HepG2 (cell line): Measurements from ENCODE around the gene RAB40A. TPM values are rescaled to one million over a fixed set of nuclear protein-coding genes. Genes with fewer than 3 reads are reported as not detected.
A peak's percentile ranks its signal among the peaks of the same experiment; 100 is the strongest.
"Not testable (repeated sequence)": the region's sequence is repeated elsewhere in the genome, so short reads cannot be mapped to it uniquely, and the experiment has no call there.

Experiments
- ATAC-seq: fragments of 200-7000 bp; cut with Tn5 transposase; 3 replicates; pipeline ENCODE4 v1.9.1; 2020; ENCODE audit warnings: mild to moderate bottlenecking, moderate library complexity
- BruUV-seq: library from RNA; stranded (reverse); fragments of 400-500 nt; replicated peaks from 2 replicates; lab custom pipeline; 2021; lab: Mats Ljungman, UMichigan
- CTCF ChIA-PET: fragments of 300-600 bp; formaldehyde crosslinking; extraction: SDS; loops from one replicate; lab custom pipeline; 2021; ENCODE audit warnings: low total read pairs, inconsistent platforms, low intra/inter-chr PET ratio; lab: Yijun Ruan, JAX
- POLR2A ChIA-PET: fragments of 350-600 bp; sonication (Branson Sonifier 250); formaldehyde crosslinking; loops from one replicate; lab custom pipeline; 2020; ENCODE audit warnings: antibody characterized with exemption, inconsistent platforms; lab: Yijun Ruan, JAX
- DNase-seq: peaks from one replicate; pipeline ENCODE4 v3.0.0-alpha.2; 2015; ENCODE audit warnings: low spot score
- FAIRE-seq: peaks from 3 replicates; lab custom pipeline; 2011; peaks lifted over from hg19 to GRCh38; lab: Jason Lieb, UNC
- H2AFZ ChIP-seq: one replicate; pipeline ENCODE4 v1.6.1; 2011; ENCODE audit warnings: low read length, inconsistent platforms
- H3K27ac ChIP-seq: fragments of 300-600 bp; 3 replicates; pipeline ENCODE4 v1.8.0; 2011; ENCODE audit warnings: mixed run types, mild to moderate bottlenecking, mixed read lengths, low read length, inconsistent platforms; ENCODE audit not compliant: insufficient read depth; ENCODE audit errors: extremely low read length
- H3K27me3 ChIP-seq, 2 experiments: fragments of 200-600 bp in 1 of 2; 2 replicates in 1 of 2; 3 replicates in 1 of 2; pipeline versions ENCODE4 v1.6.0 to v1.8.0; 2011; ENCODE audit warnings: low read length in 2 of 2, mild to moderate bottlenecking in 2 of 2, moderate library complexity in 2 of 2, inconsistent platforms in 1 of 2; ENCODE audit not compliant: insufficient read depth in 2 of 2, control insufficient read depth in 1 of 2
- H3K36me3 ChIP-seq, 2 experiments: fragments of 200-600 bp in 1 of 2; replicated peaks in 1 of 2; 2 replicates in 1 of 2; 3 replicates in 1 of 2; pipeline versions ENCODE4 v1.5.1 to v1.8.0; 2011; ENCODE audit warnings: low read length in 2 of 2, inconsistent platforms in 1 of 2; ENCODE audit not compliant: insufficient read depth in 2 of 2, control insufficient read depth in 1 of 2
- H3K4me1 ChIP-seq: 2 replicates; pipeline ENCODE4 v1.5.1; 2012; ENCODE audit warnings: low read length, inconsistent platforms; ENCODE audit not compliant: insufficient read depth
- H3K4me2 ChIP-seq: 2 replicates; pipeline ENCODE4 v1.6.0; 2011; ENCODE audit warnings: low read depth, low read length, inconsistent platforms
- H3K4me3 ChIP-seq, 3 experiments: fragments of 200-600 bp in 1 of 3; sonication (generic), shearing (Covaris generic) in 1 of 3; replicated peaks in 1 of 3; 2 replicates each; pipeline ENCODE4 v1.5.1; 2011 to 2016; ENCODE audit warnings: low read length in 3 of 3, inconsistent platforms in 2 of 3, low read depth in 2 of 3, mild to moderate bottlenecking in 2 of 3, control low read depth in 1 of 3, mixed read lengths in 1 of 3; ENCODE audit not compliant: insufficient read depth in 1 of 3
- H3K79me2 ChIP-seq: one replicate; pipeline ENCODE4 v1.6.1; 2011; ENCODE audit warnings: low read length, inconsistent platforms; ENCODE audit not compliant: insufficient read depth
- H3K9ac ChIP-seq: 2 replicates; pipeline ENCODE4 v1.6.0; 2011; ENCODE audit warnings: mild to moderate bottlenecking, low read depth, low read length, inconsistent platforms; ENCODE audit not compliant: insufficient read depth
- H3K9me3 ChIP-seq: 2 replicates; pipeline ENCODE4 v1.5.1; 2012; ENCODE audit warnings: mild to moderate bottlenecking, low read length
- H4K20me1 ChIP-seq: 2 replicates; pipeline ENCODE4 v1.6.0; 2011; ENCODE audit warnings: inconsistent platforms, mild to moderate bottlenecking, low read length, moderate library complexity; ENCODE audit not compliant: insufficient read depth
- MAFK ChIP-seq, 2 experiments: IDR thresholded peaks in 1 of 2; conservative IDR thresholded peaks in 1 of 2; 2 replicates each; pipeline ENCODE4 v1.6.1; 2011; ENCODE audit warnings: improper control_type of control experiment in 2 of 2, low read length in 2 of 2
- TOPORS ChIP-seq: sonication (generic); formaldehyde crosslinking; IDR thresholded peaks from 2 replicates; pipeline ENCODE4 v1.8.0; 2023; ENCODE audit warnings: mild to moderate bottlenecking, missing genetic modification reagents
- ZEB1 ChIP-seq: IDR thresholded peaks from 2 replicates; pipeline ENCODE4 v1.6.1; 2012; ENCODE audit warnings: mild to moderate bottlenecking, low read depth, inconsistent platforms; ENCODE audit not compliant: insufficient replicate concordance
- ZNF652 ChIP-seq: IDR thresholded peaks from 2 replicates; pipeline ENCODE4 v1.6.1; 2016; ENCODE audit warnings: low read depth, borderline replicate concordance
- ZNF878 ChIP-seq: sonication (generic); formaldehyde crosslinking; IDR thresholded peaks from 2 replicates; pipeline ENCODE4 v1.8.1; 2023; ENCODE audit warnings: mild to moderate bottlenecking, missing genetic modification reagents, moderate library complexity
- WGBS: methylation state at CpG from one replicate; pipeline ENCODE4 v1.1.6; 2017; ENCODE audit warnings: low lambda C conversion rate; 5-methylcytosine and 5-hydroxymethylcytosine counted together
- in situ Hi-C: cut with HindIII; loops from 2 replicates; pipeline ENCODE4 v1.10.0; 2017; ENCODE audit warnings: low pct_unique_long_range_greater_than_20kb; ENCODE audit not compliant: extremely low pct_ligation_motif_present
- intact Hi-C: fragments of 100-400 bp; cut with micrococcal nuclease; formaldehyde crosslinking; loops from one replicate; pipeline ENCODE4 v1.10.0; 2022; ENCODE audit not compliant: unreplicated experiment
- polyA plus RNA-seq, 8 experiments: library from polyadenylated mRNA; depleted of rRNA in 3 of 8; stranded (reverse) in 7 of 8; unstranded in 1 of 8; fragments of >200 nt; fragmentation: Illumina TruSeq in 4 of 8; extraction: Trizol in 4 of 8; gene quantifications; 2 replicates each; pipeline versions ENCODE4 v1.2.1 to v1.2.3, GENCODE V29; 2011 to 2016; ENCODE audit warnings: low read depth in 4 of 8, missing spikeins in 1 of 8, mixed read lengths in 1 of 8; ENCODE audit not compliant: insufficient read depth in 1 of 8
- total RNA-seq, 5 experiments: library from RNA; depleted of rRNA; stranded (reverse); fragments of >200 nt; fragmentation: Illumina TruSeq; extraction: Trizol; gene quantifications; 2 replicates each; pipeline ENCODE4 v1.2.3, GENCODE V29; 2016; ENCODE audit warnings: low read depth in 1 of 5
- TF ChIP-seq, protein P1 (sequence below): sonication (generic); formaldehyde crosslinking; IDR thresholded peaks from 2 replicates; pipeline ENCODE4 v1.4.0; 2020; ENCODE audit warnings: missing genetic modification reagents
- TF ChIP-seq, protein P2 (sequence below): sonication (generic); formaldehyde crosslinking; IDR thresholded peaks from 2 replicates; pipeline ENCODE4; 2020; ENCODE audit warnings: missing genetic modification reagents, mild to moderate bottlenecking, borderline replicate concordance
- TF ChIP-seq, protein P3 (sequence below): IDR thresholded peaks from 2 replicates; pipeline ENCODE4 v1.6.1; 2018; ENCODE audit warnings: missing genetic modification reagents

The RAB40A gene
- total and polyA plus RNA-seq, 2 of the 13 experiments (the other 11 are each of a cell fraction or from before 2014, with no cell fraction given) = 0.11 TPM; not detected in 1

- TF ChIP-seq, protein P1, sequence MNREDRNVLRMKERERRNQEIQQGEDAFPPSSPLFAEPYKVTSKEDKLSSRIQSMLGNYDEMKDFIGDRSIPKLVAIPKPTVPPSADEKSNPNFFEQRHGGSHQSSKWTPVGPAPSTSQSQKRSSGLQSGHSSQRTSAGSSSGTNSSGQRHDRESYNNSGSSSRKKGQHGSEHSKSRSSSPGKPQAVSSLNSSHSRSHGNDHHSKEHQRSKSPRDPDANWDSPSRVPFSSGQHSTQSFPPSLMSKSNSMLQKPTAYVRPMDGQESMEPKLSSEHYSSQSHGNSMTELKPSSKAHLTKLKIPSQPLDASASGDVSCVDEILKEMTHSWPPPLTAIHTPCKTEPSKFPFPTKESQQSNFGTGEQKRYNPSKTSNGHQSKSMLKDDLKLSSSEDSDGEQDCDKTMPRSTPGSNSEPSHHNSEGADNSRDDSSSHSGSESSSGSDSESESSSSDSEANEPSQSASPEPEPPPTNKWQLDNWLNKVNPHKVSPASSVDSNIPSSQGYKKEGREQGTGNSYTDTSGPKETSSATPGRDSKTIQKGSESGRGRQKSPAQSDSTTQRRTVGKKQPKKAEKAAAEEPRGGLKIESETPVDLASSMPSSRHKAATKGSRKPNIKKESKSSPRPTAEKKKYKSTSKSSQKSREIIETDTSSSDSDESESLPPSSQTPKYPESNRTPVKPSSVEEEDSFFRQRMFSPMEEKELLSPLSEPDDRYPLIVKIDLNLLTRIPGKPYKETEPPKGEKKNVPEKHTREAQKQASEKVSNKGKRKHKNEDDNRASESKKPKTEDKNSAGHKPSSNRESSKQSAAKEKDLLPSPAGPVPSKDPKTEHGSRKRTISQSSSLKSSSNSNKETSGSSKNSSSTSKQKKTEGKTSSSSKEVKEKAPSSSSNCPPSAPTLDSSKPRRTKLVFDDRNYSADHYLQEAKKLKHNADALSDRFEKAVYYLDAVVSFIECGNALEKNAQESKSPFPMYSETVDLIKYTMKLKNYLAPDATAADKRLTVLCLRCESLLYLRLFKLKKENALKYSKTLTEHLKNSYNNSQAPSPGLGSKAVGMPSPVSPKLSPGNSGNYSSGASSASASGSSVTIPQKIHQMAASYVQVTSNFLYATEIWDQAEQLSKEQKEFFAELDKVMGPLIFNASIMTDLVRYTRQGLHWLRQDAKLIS (CRISPR knock-in tag) = no peak
- TF ChIP-seq MAFK (conservative IDR thresholded peaks at IDR 0.05 in 1 of 2, IDR thresholded peaks at IDR 0.05 in 1 of 2; ENCODE audit: low read length in 2 of 2) (no peak), ZNF878 (CRISPR knock-in tag) (no peak), ZNF652 (no peak), ZEB1 (no peak), TOPORS (CRISPR knock-in tag) (no peak)
- TF ChIP-seq, protein P2, sequence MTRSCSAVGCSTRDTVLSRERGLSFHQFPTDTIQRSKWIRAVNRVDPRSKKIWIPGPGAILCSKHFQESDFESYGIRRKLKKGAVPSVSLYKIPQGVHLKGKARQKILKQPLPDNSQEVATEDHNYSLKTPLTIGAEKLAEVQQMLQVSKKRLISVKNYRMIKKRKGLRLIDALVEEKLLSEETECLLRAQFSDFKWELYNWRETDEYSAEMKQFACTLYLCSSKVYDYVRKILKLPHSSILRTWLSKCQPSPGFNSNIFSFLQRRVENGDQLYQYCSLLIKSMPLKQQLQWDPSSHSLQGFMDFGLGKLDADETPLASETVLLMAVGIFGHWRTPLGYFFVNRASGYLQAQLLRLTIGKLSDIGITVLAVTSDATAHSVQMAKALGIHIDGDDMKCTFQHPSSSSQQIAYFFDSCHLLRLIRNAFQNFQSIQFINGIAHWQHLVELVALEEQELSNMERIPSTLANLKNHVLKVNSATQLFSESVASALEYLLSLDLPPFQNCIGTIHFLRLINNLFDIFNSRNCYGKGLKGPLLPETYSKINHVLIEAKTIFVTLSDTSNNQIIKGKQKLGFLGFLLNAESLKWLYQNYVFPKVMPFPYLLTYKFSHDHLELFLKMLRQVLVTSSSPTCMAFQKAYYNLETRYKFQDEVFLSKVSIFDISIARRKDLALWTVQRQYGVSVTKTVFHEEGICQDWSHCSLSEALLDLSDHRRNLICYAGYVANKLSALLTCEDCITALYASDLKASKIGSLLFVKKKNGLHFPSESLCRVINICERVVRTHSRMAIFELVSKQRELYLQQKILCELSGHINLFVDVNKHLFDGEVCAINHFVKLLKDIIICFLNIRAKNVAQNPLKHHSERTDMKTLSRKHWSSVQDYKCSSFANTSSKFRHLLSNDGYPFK (CRISPR knock-in tag) = no peak
- TF ChIP-seq, protein P3, sequence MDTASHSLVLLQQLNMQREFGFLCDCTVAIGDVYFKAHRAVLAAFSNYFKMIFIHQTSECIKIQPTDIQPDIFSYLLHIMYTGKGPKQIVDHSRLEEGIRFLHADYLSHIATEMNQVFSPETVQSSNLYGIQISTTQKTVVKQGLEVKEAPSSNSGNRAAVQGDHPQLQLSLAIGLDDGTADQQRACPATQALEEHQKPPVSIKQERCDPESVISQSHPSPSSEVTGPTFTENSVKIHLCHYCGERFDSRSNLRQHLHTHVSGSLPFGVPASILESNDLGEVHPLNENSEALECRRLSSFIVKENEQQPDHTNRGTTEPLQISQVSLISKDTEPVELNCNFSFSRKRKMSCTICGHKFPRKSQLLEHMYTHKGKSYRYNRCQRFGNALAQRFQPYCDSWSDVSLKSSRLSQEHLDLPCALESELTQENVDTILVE (CRISPR knock-in tag) = no peak
These were observed 23.5 kb downstream of the RAB40A start (continued) for GRCh38 chrX:103495786-103496185.

GRCh38 chrX:103493578-103493977, 25.7 kb downstream of the RAB40A start:
- H3K4me2 ChIP-seq, H3K36me3 ChIP-seq, in situ Hi-C loops, CTCF ChIA-PET, H3K27me3 ChIP-seq, H2AFZ ChIP-seq, POLR2A ChIA-PET, H3K79me2 ChIP-seq, ATAC-seq, H3K9ac ChIP-seq, DNase-seq, H3K4me3 ChIP-seq, H3K9me3 ChIP-seq, H3K27ac ChIP-seq, H3K4me1 ChIP-seq, H4K20me1 ChIP-seq, intact Hi-C loops, BruUV-seq: not testable (repeated sequence)
- WGBS = 59% methylated on average over 3 of the region's 3 CpGs
- FAIRE-seq = peak; percentile 32
